Kidney (tissue), 22 donors: ENCODE data around the gene TRIM44. TPM values are rescaled to one million over a fixed set of nuclear protein-coding genes. Genes with fewer than 3 reads are reported as not detected.
A peak's percentile ranks its signal among the peaks of the same experiment; 100 is the strongest.

Experiments
- DNase-seq, 5 donors: peaks; one replicate each; pipeline ENCODE4 v3.0.0-alpha.2; 2013 to 2020
- FAIRE-seq: peaks from 2 replicates; lab custom pipeline; 2012; peaks lifted over from hg19 to GRCh38; lab: Jason Lieb, UNC
- H3K27ac ChIP-seq, 2 donors: one replicate each; pipeline ENCODE4 v1.7.0; 2013; ENCODE audit warnings: low read depth in 2 of 2, low read length in 2 of 2, inconsistent platforms in 1 of 2
- H3K27me3 ChIP-seq: one replicate; pipeline ENCODE4 v1.7.1; 2013; ENCODE audit warnings: low read length, inconsistent platforms; ENCODE audit not compliant: control insufficient read depth, insufficient read depth
- H3K36me3 ChIP-seq, 3 donors: one replicate each; pipeline versions ENCODE4 v1.7.0 to v1.7.1; 2013; ENCODE audit warnings: low read length in 3 of 3, control low read depth in 1 of 3, inconsistent platforms in 1 of 3; ENCODE audit not compliant: insufficient read depth in 3 of 3, control insufficient read depth in 2 of 3
- H3K4me1 ChIP-seq, 3 donors: one replicate each; pipeline versions ENCODE4 v1.7.0 to v1.7.1; 2013; ENCODE audit warnings: low read length in 3 of 3, inconsistent platforms in 1 of 3, low read depth in 1 of 3; ENCODE audit not compliant: control insufficient read depth in 2 of 3, insufficient read depth in 2 of 3
- H3K4me3 ChIP-seq, 3 donors: one replicate each; pipeline versions ENCODE4 v1.7.0 to v1.8.1; 2013; ENCODE audit warnings: low read length in 3 of 3, control low read depth in 1 of 3, inconsistent platforms in 1 of 3
- H3K9ac ChIP-seq, 3 donors: one replicate each; pipeline versions ENCODE4 v1.7.0 to v1.7.1; 2013; ENCODE audit warnings: low read length in 3 of 3, control low read depth in 1 of 3, inconsistent platforms in 1 of 3
- H3K9me3 ChIP-seq, 3 donors: one replicate each; pipeline versions ENCODE4 v1.7.0 to v1.7.1; 2013; ENCODE audit warnings: low read length in 3 of 3, control low read depth in 1 of 3, inconsistent platforms in 1 of 3; ENCODE audit not compliant: control insufficient read depth in 2 of 3, insufficient read depth in 1 of 3
- CTCF ChIP-seq: IDR thresholded peaks from 3 replicates; pipeline ENCODE4 v1.5.1; 2012; ENCODE audit warnings: mild to moderate bottlenecking, moderate library complexity, borderline replicate concordance; ENCODE audit not compliant: insufficient read depth; ENCODE audit errors: extremely low read depth
- intact Hi-C: fragments of 100-400 bp; cut with DNase I; formaldehyde crosslinking; loops from one replicate; pipeline ENCODE4 v1.11.1; 2022
- long read RNA-seq, 10 donors: library from polyadenylated mRNA in 1 of 10; unstranded in 1 of 10; transcript quantifications; one replicate each; pipeline ENCODE4 v2.0.0 and lab custom pipeline, GENCODE V29; 2021 to 2026
- polyA plus RNA-seq: library from polyadenylated mRNA; stranded (reverse); fragments of 350-450 nt; fragmentation: Illumina TruSeq; extraction: RNeasy Lipid Tissue Mini Kit (QIAGEN cat#74804); gene quantifications from one replicate; pipeline ENCODE4 v1.2.3, GENCODE V29; 2014; ENCODE audit warnings: low read depth, low replicate concordance; ENCODE audit not compliant: insufficient read depth
- total RNA-seq: library from RNA; stranded (reverse); fragmentation: NEBNext Ultra II Directional; extraction: Animal tissue kit (Norgen Biotek cat#: 25700); gene quantifications from one replicate; pipeline ENCODE4 v1.2.1, GENCODE V29; 2021
- donor health status: control.
- donor health status: control.
- donor health status: control.
- donor health status: control.
- donor health status: control.
- donor health status: DM: yes; HTN: yes; CAD: no.
- donor health status: Normal renal cell carcinoma (clear cell type).

The TRIM44 gene
- total RNA-seq, result 88.9 TPM
- 14.5 TPM for polyA plus RNA-seq
- long read RNA-seq, donor 1, full-length matches to known transcripts, result 18 of 18 reads
- long read RNA-seq, donor 1, partial matches to known transcripts, result 0 of 18 reads
- long read RNA-seq, donor 1, other reads (novel, unspliced or antisense), result 0 of 18 reads
- long read RNA-seq, donor 2, full-length matches to known transcripts, result 14 of 14 reads
- long read RNA-seq, donor 2, partial matches to known transcripts, result 0 of 14 reads
- long read RNA-seq, donor 2, other reads (novel, unspliced or antisense), result 0 of 14 reads
- long read RNA-seq, donor 3, full-length matches to known transcripts, result 21 of 75 reads
- long read RNA-seq, donor 3, partial matches to known transcripts, result 54 of 75 reads
- long read RNA-seq, donor 3, other reads (novel, unspliced or antisense), result 0 of 75 reads
- long read RNA-seq, donor 4, full-length matches to known transcripts, result 13 of 31 reads
- long read RNA-seq, donor 4, partial matches to known transcripts, result 8 of 31 reads
- long read RNA-seq, donor 4, other reads (novel, unspliced or antisense), result 10 of 31 reads
- long read RNA-seq, donor 5, full-length matches to known transcripts, result 1 of 1 reads
- long read RNA-seq, donor 5, partial matches to known transcripts, result 0 of 1 reads
- long read RNA-seq, donor 5, other reads (novel, unspliced or antisense), result 0 of 1 reads
- long read RNA-seq, donor 6, full-length matches to known transcripts, result 5 of 10 reads
- long read RNA-seq, donor 6, partial matches to known transcripts, result 0 of 10 reads
- long read RNA-seq, donor 6, other reads (novel, unspliced or antisense), result 5 of 10 reads
- long read RNA-seq, donor 7, full-length matches to known transcripts, result 136 of 167 reads
- long read RNA-seq, donor 7, partial matches to known transcripts, result 9 of 167 reads
- long read RNA-seq, donor 7, other reads (novel, unspliced or antisense), result 22 of 167 reads
- long read RNA-seq, donor 8, full-length matches to known transcripts, result 21 of 21 reads
- long read RNA-seq, donor 8, partial matches to known transcripts, result 0 of 21 reads
- long read RNA-seq, donor 8, other reads (novel, unspliced or antisense), result 0 of 21 reads
- long read RNA-seq, donor 9, full-length matches to known transcripts, result 4 of 11 reads
- long read RNA-seq, donor 9, partial matches to known transcripts, result 7 of 11 reads
- long read RNA-seq, donor 9, other reads (novel, unspliced or antisense), result 0 of 11 reads
- long read RNA-seq, donor 10, full-length matches to known transcripts, result 23 of 100 reads
- long read RNA-seq, donor 10, partial matches to known transcripts, result 72 of 100 reads
- long read RNA-seq, donor 10, other reads (novel, unspliced or antisense), result 5 of 100 reads

- no peak for TF ChIP-seq CTCF
- Histone ChIP-seq H3K36me3 (peaks cover 0 to 4% (median 2%) of the 10 kb centered on the region in 3 donors), H3K4me3 (peak within 1 kb of the TSS; percentile 93 to 99 (median 96)), H3K9me3 (peaks cover 2 to 18% (median 6%) of the 10 kb centered on the region in 3 donors), H3K9ac (peak within 1 kb of the TSS; percentile 67 to 97 (median 84)), H3K27ac (peak within 1 kb of the TSS; percentile 87 to 92), H3K27me3 (no peaks in the 10 kb centered on the region), H3K4me1 (peaks cover 2 to 14% (median 9%) of the 10 kb centered on the region in 3 donors)
- intact Hi-C loops, result no loop called here
- FAIRE-seq, result no peak
- DNase-seq, result peak; percentile 90 to 95 (median 92)
Measured at GRCh38 chr11:35662649-35663407, at the start of gene TRIM44. Gene TRIM44 (plus strand): TSS chr11:35662775. CDS start chr11:35663112, 337 bp downstream.

GRCh38 chr11:35614939-35615569 is 47.5 kb upstream of the TRIM44 start:
- intact Hi-C loops, result loop anchor here (5.0 kb wide), 1 partner anchor 652 kb away; no protein-coding TSS in a partner anchor
- no peak for FAIRE-seq
- no peaks in the 10 kb centered on the region for H3K9me3 ChIP-seq

More at GRCh38 chr11:35614939-35615569, 47.5 kb upstream of the TRIM44 start:
- peak in 2 of 5 donors; percentile 11 to 16 for DNase-seq
- Histone ChIP-seq H3K27me3 (no peaks in the 10 kb centered on the region), H3K4me3 (no peak overlapping the region), H3K36me3 (no peaks in the 10 kb centered on the region), H3K4me1 (peaks cover 0 to 11% (median 2%) of the 10 kb centered on the region in 3 donors), H3K9ac (no peak overlapping the region), H3K27ac (no peak overlapping the region)
- TF ChIP-seq CTCF, result no peak
